Suprapubic skin (tissue), 4 donors: ENCODE measurements around the gene LDLRAD4.

Source experiments
- CTCF ChIP-seq, 2 donors: fragments of 200-600 bp in 1 of 2; fragments of 450-650 bp in 1 of 2; sonication (generic) in 1 of 2; IDR thresholded peaks; one replicate each; pipeline ENCODE4 v1.5.1; 2016 to 2019; ENCODE audit warnings: antibody characterized with exemption in 2 of 2, mild to moderate bottlenecking in 1 of 2, moderate library complexity in 1 of 2
- POLR2A ChIP-seq, 2 donors: fragments of 450-650 bp; IDR thresholded peaks; one replicate each; pipeline ENCODE4 v1.6.1; 2017; ENCODE audit warnings: antibody characterized with exemption in 2 of 2, mild to moderate bottlenecking in 2 of 2, moderate library complexity in 2 of 2
- POLR2AphosphoS5 ChIP-seq, 3 donors: sonication (generic); formaldehyde crosslinking; IDR thresholded peaks; one replicate each; pipeline ENCODE4 v1.6.1; 2017; ENCODE audit warnings: antibody characterized with exemption in 3 of 3

DNA sequence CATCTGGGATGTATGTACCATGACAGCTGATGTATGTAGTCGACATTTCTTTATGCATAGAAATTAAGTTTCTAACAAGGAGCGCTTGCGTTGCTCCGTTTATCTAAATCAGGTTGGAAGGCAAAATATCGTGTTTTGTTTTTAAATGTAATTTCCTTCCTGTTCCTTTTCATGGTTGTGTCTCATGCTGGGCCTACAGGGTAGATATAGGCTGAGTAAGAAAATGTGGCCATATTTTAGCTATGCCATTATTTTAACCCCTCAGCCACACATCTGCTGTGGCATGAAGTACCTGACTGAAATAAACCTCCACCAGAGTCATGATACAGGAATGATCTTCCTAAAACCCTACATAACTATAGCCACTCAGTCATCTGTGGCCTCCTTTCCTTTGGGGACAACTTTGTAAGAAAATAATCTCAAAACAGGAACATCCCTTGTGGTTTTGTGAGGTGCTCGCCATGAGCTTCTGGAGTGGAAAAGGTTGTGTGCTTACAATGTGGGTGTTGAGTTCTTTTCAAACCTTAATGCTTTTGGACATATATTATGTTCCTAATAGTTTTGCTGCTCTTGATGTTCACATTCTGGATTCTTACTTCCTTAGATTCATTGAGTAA is 293.5 kb downstream of the LDLRAD4 start:
- TF ChIP-seq CTCF (IDR thresholded peaks at IDR 0.05), result no peak
- no peak for TF ChIP-seq POLR2AphosphoS5 (IDR thresholded peaks at IDR 0.05)
- TF ChIP-seq POLR2A (IDR thresholded peaks at IDR 0.05), result no peak
